ENCODE measurements around the gene COG6. TPM values are rescaled to one million over a fixed set of nuclear protein-coding genes. Genes with fewer than 3 reads are reported as not detected.

The COG6 gene
- total and polyA plus RNA-seq, 2 of the 8 experiments (the other 6 are each of a cell fraction or from before 2014, with no cell fraction given): 8.8 to 22.3 TPM

GRCh38 chr13:39692660-39693438, 37.4 kb downstream of the COG6 start (continued):
- TF ChIP-seq CTCF (IDR thresholded peaks at IDR 0.05; ENCODE audit: control extremely low read depth in 1 of 3, insufficient read depth in 1 of 3, low read depth in 1 of 3, low read length in 3 of 3) (no peak), EGR1 (IDR thresholded peaks at IDR 0.05; ENCODE audit: borderline replicate concordance, low read depth, low read length) (no peak), ZNF274 (IDR thresholded peaks at IDR 0.05; ENCODE audit: borderline replicate concordance, extremely low read depth, low read length) (no peak), JUND (IDR thresholded peaks at IDR 0.05; ENCODE audit: low read length) (no peak), CHD2 (IDR thresholded peaks at IDR 0.05; ENCODE audit: low read length) (no peak)
